SH-SY5Y (cell line): ENCODE results near the gene LIX1.

ENCODE experiments used
- GATA2 ChIP-seq: IDR thresholded peaks from 2 replicates; pipeline ENCODE4 v1.6.1; 2011; ENCODE audit warnings: mild to moderate bottlenecking, low read depth, low read length
- GATA3 ChIP-seq: IDR thresholded peaks from 2 replicates; pipeline ENCODE4 v1.6.1; 2011; ENCODE audit warnings: low read depth, mild to moderate bottlenecking, low read length, moderate library complexity

GRCh38 chr5:97089149-97089801 is 53.1 kb downstream of the LIX1 start:
- no peak for TF ChIP-seq GATA3
- TF ChIP-seq GATA2, result no peak
